Thyroid gland (tissue), 4 donors: ENCODE measurements around the gene SURF4.

Source experiments
- POLR2A ChIP-seq, 2 donors: fragments of 450-650 bp; IDR thresholded peaks; one replicate each; pipeline ENCODE4 v1.6.1; 2017; ENCODE audit warnings: antibody characterized with exemption in 2 of 2, mild to moderate bottlenecking in 2 of 2, moderate library complexity in 1 of 2
- TF ChIP-seq, protein P1 (sequence below), 6 experiments: fragments of 200-600 bp in 3 of 6; fragments of 450-650 bp in 3 of 6; sonication (generic) in 3 of 6; IDR thresholded peaks; one replicate each; pipeline ENCODE4 v1.5.1; 2016 to 2019; ENCODE audit warnings: antibody characterized with exemption in 6 of 6, mild to moderate bottlenecking in 2 of 6, inconsistent platforms in 1 of 6, moderate library complexity in 1 of 6

GRCh38 chr9:133357656-133358055 is 18.2 kb downstream of the SURF4 start:
- TF ChIP-seq, protein P1, sequence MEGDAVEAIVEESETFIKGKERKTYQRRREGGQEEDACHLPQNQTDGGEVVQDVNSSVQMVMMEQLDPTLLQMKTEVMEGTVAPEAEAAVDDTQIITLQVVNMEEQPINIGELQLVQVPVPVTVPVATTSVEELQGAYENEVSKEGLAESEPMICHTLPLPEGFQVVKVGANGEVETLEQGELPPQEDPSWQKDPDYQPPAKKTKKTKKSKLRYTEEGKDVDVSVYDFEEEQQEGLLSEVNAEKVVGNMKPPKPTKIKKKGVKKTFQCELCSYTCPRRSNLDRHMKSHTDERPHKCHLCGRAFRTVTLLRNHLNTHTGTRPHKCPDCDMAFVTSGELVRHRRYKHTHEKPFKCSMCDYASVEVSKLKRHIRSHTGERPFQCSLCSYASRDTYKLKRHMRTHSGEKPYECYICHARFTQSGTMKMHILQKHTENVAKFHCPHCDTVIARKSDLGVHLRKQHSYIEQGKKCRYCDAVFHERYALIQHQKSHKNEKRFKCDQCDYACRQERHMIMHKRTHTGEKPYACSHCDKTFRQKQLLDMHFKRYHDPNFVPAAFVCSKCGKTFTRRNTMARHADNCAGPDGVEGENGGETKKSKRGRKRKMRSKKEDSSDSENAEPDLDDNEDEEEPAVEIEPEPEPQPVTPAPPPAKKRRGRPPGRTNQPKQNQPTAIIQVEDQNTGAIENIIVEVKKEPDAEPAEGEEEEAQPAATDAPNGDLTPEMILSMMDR (IDR thresholded peaks at IDR 0.05): no peak
- TF ChIP-seq POLR2A (IDR thresholded peaks at IDR 0.05): no peak
